MM.1S (cell line): Measurements from ENCODE around the gene NOS1.

Experiments used
- DNase-seq: peaks from one replicate; pipeline ENCODE4 v3.0.0-alpha.2; 2015
- H2AFZ ChIP-seq: fragments of 300-600 bp; sonication (generic); 2 replicates; pipeline ENCODE4 v1.6.0; 2016; ENCODE audit warnings: antibody characterized with exemption, low read length
- H3F3A ChIP-seq: fragments of 300-600 bp; sonication (generic); 2 replicates; pipeline ENCODE4 v1.6.1; 2016; ENCODE audit warnings: mild to moderate bottlenecking, antibody characterized with exemption, low read length, moderate library complexity, mixed read lengths; ENCODE audit not compliant: insufficient read depth
- H3K27ac ChIP-seq: fragments of 300-600 bp; sonication (generic); 2 replicates; pipeline ENCODE4 v1.5.1; 2016; ENCODE audit warnings: mild to moderate bottlenecking, low read length
- H3K27me3 ChIP-seq: fragments of 300-600 bp; sonication (generic); replicated peaks from 2 replicates; pipeline ENCODE4 v1.6.0; 2016; ENCODE audit warnings: low read length; ENCODE audit not compliant: insufficient read depth
- H3K36me3 ChIP-seq: fragments of 300-600 bp; sonication (generic); replicated peaks from 2 replicates; pipeline ENCODE4 v1.6.1; 2016; ENCODE audit warnings: mild to moderate bottlenecking, low read length, mixed read lengths; ENCODE audit not compliant: insufficient read depth
- H3K4me1 ChIP-seq: fragments of 300-600 bp; sonication (generic); 2 replicates; pipeline ENCODE4 v1.6.1; 2016; ENCODE audit warnings: low read length, mixed read lengths
- H3K4me2 ChIP-seq: fragments of 300-600 bp; sonication (generic); 2 replicates; pipeline ENCODE4 v1.6.0; 2016; ENCODE audit warnings: low read depth, low read length
- H3K4me3 ChIP-seq: fragments of 300-600 bp; sonication (generic); 2 replicates; pipeline ENCODE4 v1.5.1; 2016; ENCODE audit warnings: low read length, mixed read lengths
- H3K79me2 ChIP-seq: fragments of 300-600 bp; sonication (generic); 2 replicates; pipeline ENCODE4 v1.6.1; 2016; ENCODE audit warnings: mixed run types, low read length, mixed read lengths
- H3K9ac ChIP-seq: fragments of 300-600 bp; sonication (generic); 2 replicates; pipeline ENCODE4 v1.6.1; 2016; ENCODE audit warnings: low read length, mixed read lengths
- H3K9me2 ChIP-seq: fragments of 300-600 bp; sonication (generic); replicated peaks from 2 replicates; pipeline ENCODE4 v1.6.1; 2016; ENCODE audit warnings: mild to moderate bottlenecking, low read length, mixed read lengths; ENCODE audit not compliant: insufficient read depth
- H3K9me3 ChIP-seq: fragments of 300-600 bp; sonication (generic); replicated peaks from 2 replicates; pipeline ENCODE4 v1.6.1; 2016; ENCODE audit warnings: mild to moderate bottlenecking, low read length, mixed read lengths; ENCODE audit not compliant: insufficient read depth
- H4K20me1 ChIP-seq: fragments of 300-600 bp; sonication (generic); 2 replicates; pipeline ENCODE4 v1.6.1; 2016; ENCODE audit warnings: mild to moderate bottlenecking, low read length, moderate library complexity, mixed read lengths; ENCODE audit not compliant: insufficient read depth
- EZH2 ChIP-seq: fragments of 300-600 bp; sonication (generic); optimal IDR thresholded peaks from 2 replicates; pipeline ENCODE3; 2017; ENCODE audit warnings: low read depth, mild to moderate bottlenecking, antibody characterized with exemption, low read length, mixed read lengths
- EZH2phosphoT487 ChIP-seq: fragments of 300-600 bp; sonication (generic); IDR thresholded peaks from 2 replicates; pipeline ENCODE4 v1.6.1; 2018; ENCODE audit warnings: antibody characterized with exemption, low read length
- TF ChIP-seq, protein P1 (sequence below): fragments of 300-600 bp; sonication (generic); IDR thresholded peaks from 2 replicates; pipeline ENCODE4 v1.5.1; 2016; ENCODE audit warnings: antibody characterized with exemption, low read length, mixed read lengths

Gene NOS1

DNA sequence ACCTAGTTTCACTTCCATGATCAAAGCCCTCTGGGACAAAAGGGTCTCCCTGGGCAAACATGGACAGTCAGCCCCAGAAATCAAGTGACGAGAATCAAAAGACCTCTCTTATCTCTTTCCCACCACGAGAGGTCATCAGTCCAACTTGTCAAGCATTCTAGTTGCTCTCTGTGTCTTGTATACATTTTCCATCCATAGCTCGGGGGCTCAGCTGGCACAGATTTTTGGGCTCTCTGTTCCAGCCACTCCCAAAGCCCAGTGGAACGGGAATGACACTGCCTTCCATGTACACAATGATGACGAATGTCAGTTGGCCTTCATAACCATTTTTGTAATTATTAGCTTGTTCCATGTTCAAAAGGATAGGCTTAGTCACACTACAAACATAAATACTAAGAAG lies 29.7 kb downstream of the NOS1 start:
- TF ChIP-seq EZH2phosphoT487, result no peak
- no peaks in the 10 kb centered on the region for H3K9me2 ChIP-seq
- H4K20me1 ChIP-seq, result no peaks in the 10 kb centered on the region
- H3K4me2 ChIP-seq, result no peak overlapping the region
- no peaks in the 10 kb centered on the region for H3F3A ChIP-seq
- no peak overlapping the region for H3K4me3 ChIP-seq
- H3K27me3 ChIP-seq, result peaks cover 18% of the 10 kb centered on the region; the same call in 1 of the 2 replicates
- no peaks in the 10 kb centered on the region for H3K4me1 ChIP-seq
- no peak overlapping the region for H3K9ac ChIP-seq
- no peaks in the 10 kb centered on the region for H3K36me3 ChIP-seq
- DNase-seq, result no peak
- H2AFZ ChIP-seq, result no peak overlapping the region
- H3K79me2 ChIP-seq, result no peaks in the 10 kb centered on the region
- H3K9me3 ChIP-seq, result no peaks in the 10 kb centered on the region
- H3K27ac ChIP-seq, result no peak overlapping the region

DNA sequence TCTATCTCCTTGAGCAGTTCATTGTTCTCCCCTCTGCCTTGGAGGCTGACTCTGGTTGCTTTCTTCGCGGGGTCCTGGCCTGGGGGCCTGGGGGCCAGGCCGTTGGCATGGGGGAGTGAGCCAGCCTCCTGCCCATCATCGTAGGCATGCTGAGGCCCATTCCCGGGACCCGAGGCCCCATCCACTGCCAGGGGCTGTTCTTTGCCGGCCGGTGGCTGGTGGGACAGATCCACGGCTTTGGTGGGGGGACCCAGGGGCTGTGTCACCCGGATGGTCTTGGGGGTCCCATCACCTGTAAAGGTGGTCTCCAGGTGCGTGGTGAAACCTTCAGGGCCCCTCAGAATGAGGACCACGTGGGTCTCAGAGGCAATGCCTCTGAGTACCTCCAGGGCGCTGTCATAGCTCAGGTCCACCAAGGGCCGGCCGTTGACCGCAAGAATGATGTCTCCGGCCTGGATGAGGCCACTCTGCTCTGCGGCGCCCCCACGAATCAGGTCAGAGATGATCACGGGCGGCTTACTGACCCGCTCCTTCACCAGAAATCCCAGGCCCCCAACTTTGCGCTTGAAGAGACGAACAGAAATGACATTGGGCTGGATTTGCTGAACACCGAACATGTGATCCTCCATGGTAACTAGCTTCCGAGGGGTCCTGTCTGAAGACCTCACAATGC lies 30.8 kb downstream of the NOS1 start:
- no peaks in the 10 kb centered on the region for H3K9me2 ChIP-seq
- no peak for DNase-seq
- H3K36me3 ChIP-seq, result no peaks in the 10 kb centered on the region
- H3K9me3 ChIP-seq, result no peaks in the 10 kb centered on the region
- H3K4me1 ChIP-seq, result no peaks in the 10 kb centered on the region
- no peaks in the 10 kb centered on the region for H3K79me2 ChIP-seq
- H3K4me3 ChIP-seq, result no peak overlapping the region
- TF ChIP-seq, protein P1, sequence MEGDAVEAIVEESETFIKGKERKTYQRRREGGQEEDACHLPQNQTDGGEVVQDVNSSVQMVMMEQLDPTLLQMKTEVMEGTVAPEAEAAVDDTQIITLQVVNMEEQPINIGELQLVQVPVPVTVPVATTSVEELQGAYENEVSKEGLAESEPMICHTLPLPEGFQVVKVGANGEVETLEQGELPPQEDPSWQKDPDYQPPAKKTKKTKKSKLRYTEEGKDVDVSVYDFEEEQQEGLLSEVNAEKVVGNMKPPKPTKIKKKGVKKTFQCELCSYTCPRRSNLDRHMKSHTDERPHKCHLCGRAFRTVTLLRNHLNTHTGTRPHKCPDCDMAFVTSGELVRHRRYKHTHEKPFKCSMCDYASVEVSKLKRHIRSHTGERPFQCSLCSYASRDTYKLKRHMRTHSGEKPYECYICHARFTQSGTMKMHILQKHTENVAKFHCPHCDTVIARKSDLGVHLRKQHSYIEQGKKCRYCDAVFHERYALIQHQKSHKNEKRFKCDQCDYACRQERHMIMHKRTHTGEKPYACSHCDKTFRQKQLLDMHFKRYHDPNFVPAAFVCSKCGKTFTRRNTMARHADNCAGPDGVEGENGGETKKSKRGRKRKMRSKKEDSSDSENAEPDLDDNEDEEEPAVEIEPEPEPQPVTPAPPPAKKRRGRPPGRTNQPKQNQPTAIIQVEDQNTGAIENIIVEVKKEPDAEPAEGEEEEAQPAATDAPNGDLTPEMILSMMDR, result no peak
- no peak for TF ChIP-seq EZH2
- TF ChIP-seq EZH2phosphoT487, result no peak
- H3K27ac ChIP-seq, result no peak overlapping the region
- no peaks in the 10 kb centered on the region for H3F3A ChIP-seq
- H4K20me1 ChIP-seq, result no peaks in the 10 kb centered on the region
- H3K4me2 ChIP-seq, result no peak overlapping the region
- H3K9ac ChIP-seq, result no peak overlapping the region
- peaks cover 24% of the 10 kb centered on the region; the same call in 1 of the 2 replicates for H3K27me3 ChIP-seq
- no peak overlapping the region for H2AFZ ChIP-seq

GRCh38 chr12:117329756-117330155 lies 31.7 kb downstream of the NOS1 start:
- Histone ChIP-seq H3K36me3 (no peaks in the 10 kb centered on the region), H4K20me1 (no peaks in the 10 kb centered on the region), H3K9me2 (no peaks in the 10 kb centered on the region), H3K4me3 (no peak overlapping the region), H3K9ac (no peak overlapping the region), H3K79me2 (no peaks in the 10 kb centered on the region), H3K27ac (no peak overlapping the region), H3K9me3 (no peaks in the 10 kb centered on the region), H3F3A (no peaks in the 10 kb centered on the region), H3K4me1 (no peaks in the 10 kb centered on the region), H3K4me2 (no peak overlapping the region), H3K27me3 (peaks cover 28% of the 10 kb centered on the region; the same call in 1 of the 2 replicates), H2AFZ (no peak overlapping the region)
- no peak for TF ChIP-seq EZH2
- TF ChIP-seq, protein P1, result no peak
- no peak for TF ChIP-seq EZH2phosphoT487
- DNase-seq, result no peak

- H2AFZ ChIP-seq, result no peak overlapping the region
- H3K4me2 ChIP-seq, result no peak overlapping the region
- peaks cover 19% of the 10 kb centered on the region; the same call in 1 of the 2 replicates for H3K27me3 ChIP-seq
- no peak overlapping the region for H3K27ac ChIP-seq
- H3K9me3 ChIP-seq, result no peaks in the 10 kb centered on the region
- H4K20me1 ChIP-seq, result no peaks in the 10 kb centered on the region
- H3K4me3 ChIP-seq, result no peak overlapping the region
- H3F3A ChIP-seq, result no peaks in the 10 kb centered on the region
- DNase-seq, result no peak
- TF ChIP-seq EZH2 (no peak), EZH2phosphoT487 (no peak)
- TF ChIP-seq, protein P1, result no peak
- H3K79me2 ChIP-seq, result no peaks in the 10 kb centered on the region
- H3K36me3 ChIP-seq, result no peaks in the 10 kb centered on the region
- no peaks in the 10 kb centered on the region for H3K4me1 ChIP-seq
- H3K9ac ChIP-seq, result no peak overlapping the region
- no peaks in the 10 kb centered on the region for H3K9me2 ChIP-seq
These were observed 32.8 kb downstream of the NOS1 start for GRCh38 chr12:117328556-117329100.
